GM18858 (cell line): ENCODE measurements around the gene ACVR1.
"Not testable (repeated sequence)": the region's sequence is repeated elsewhere in the genome, so short reads cannot be mapped to it uniquely, and the experiment has no call there.

Source experiments
- ATAC-seq: cut with Tn5 transposase; IDR thresholded peaks from one replicate; pipeline ENCODE4 v1.9.1; 2021; ENCODE audit not compliant: unreplicated experiment

Gene ACVR1

GRCh38 chr2:157830696-157831570 lies 45.2 kb downstream of the ACVR1 start:
- no peak for ATAC-seq

DNA sequence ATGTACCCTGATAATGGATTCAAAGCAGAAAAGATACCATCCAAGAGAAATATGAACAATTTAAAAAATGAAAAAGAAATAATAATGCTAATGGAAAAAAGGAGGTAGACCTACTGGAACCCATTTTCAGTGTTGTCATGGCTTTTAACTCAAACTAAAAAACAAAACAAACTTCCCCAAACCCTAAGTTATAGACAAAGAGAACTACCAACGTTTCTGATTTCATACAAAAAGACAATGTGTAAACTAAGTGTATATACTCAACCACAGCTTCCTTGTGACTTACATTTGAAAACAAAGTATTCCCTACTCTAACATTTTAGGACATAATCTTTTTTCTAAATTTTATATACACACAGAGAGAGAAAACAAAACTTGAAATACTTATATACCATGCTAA lies 45.9 kb downstream of the ACVR1 start:
- no peak for ATAC-seq

DNA sequence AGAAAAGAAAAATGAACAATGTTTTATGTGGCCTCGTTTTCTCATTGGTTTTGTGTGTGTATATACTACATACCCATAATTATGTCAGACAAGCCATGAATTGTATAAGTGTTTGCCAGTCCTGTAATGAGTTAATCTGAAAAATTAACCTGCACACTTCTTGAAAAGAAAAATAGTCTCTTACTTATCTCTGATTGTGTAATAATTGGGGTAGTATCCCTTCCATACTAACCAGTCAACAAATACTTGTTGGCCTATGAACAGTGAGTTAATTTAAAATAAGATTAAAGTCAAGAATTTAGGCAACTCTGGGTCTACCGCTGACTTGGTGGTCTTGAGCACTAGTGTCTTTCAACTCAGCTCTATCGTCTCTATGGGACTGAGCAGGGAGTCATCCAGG lies 48.8 kb downstream of the ACVR1 start:
- no peak for ATAC-seq

DNA sequence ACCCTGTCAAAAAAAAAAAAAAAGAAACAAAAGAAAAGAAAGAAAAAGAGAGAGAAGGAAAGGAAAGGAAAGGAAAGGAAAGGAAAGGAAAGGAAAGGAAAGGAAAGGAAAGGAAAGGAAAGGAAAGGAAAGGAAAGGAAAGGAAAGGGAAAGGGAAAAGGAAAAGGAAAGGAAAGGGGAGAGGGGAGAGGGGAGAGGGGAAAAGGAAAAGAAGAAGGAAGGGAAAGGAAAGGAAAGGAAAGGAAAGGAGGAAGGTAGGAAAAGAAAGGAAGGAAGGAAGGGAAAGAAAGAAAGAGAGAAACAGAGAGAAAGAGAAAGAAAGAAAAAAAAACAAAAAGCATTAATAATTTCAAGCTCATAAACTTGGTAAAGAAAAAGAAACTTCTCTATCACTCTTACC lies 49.5 kb downstream of the ACVR1 start:
- not testable (repeated sequence) for ATAC-seq

GRCh38 chr2:157825885-157826284 lies 50.2 kb downstream of the ACVR1 start:
- ATAC-seq = no peak

GRCh38 chr2:157822993-157823392 lies 53.1 kb downstream of the ACVR1 start:
- ATAC-seq = no peak

DNA sequence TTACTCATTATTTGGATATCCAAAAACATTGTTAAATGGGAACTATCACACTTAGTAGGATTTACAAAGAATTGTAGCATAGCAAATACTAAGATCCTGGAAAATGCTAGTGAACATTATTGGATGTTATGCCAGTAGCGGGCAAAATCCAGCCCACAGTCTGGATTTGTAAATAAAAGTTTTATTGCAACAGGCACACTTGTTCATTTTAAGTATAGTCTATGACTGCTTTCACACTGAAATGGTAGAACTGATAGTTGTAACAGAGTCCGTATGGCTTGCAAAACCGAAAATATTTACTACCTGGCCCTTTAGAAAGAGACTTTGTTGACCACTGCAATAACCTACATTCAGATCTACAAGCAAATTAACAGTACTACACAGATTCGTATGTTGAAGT lies 53.6 kb downstream of the ACVR1 start:
- no peak for ATAC-seq

DNA sequence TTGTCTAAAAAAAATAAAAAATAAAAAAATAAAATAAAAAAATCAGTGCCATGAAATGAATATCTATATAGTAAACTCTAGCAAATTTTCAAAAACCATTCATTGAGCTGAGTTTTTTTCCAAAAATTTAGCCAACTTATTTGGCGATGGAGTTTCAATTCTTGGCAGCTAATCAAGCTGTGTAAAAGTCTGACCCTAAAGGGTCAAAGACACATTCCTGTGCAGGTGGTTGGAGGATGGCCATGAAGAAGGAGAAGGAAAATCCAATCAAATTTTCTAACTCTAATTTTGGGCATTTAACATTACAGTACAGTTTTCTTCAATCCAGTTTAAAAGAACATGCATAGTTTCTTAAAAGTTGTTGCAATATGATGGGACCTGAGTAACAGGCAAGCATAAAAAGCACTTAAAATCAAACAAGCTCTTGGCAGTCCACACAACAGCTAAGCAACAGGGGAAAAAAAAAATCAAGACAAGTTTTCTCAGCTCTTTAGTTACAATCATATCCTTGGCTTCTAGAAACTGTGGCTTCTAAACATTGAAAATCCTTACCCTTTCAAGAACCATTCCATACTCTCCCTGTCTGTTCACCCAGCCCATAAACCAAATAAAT lies 54.5 kb downstream of the ACVR1 start:
- no peak for ATAC-seq

DNA sequence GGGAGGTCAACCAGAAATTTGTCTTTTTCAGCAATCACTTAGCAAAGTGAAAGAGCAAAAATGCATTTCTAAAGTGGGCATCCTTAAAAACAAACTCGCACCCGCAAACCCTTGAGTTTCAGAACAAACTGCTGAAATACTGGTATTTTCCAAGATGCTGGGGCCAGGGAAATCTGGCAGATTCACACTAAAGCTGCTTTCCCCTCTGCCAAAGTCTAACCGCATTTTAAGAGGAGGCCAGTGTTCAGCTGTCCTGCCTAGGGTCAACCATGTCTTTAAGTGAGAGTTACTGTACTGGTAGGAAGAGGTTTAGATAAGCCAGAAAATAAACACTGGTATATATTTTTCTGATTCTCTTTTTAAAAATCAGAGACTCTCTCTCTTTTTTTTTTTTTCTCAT lies 55.9 kb downstream of the ACVR1 start:
- ATAC-seq = no peak

DNA sequence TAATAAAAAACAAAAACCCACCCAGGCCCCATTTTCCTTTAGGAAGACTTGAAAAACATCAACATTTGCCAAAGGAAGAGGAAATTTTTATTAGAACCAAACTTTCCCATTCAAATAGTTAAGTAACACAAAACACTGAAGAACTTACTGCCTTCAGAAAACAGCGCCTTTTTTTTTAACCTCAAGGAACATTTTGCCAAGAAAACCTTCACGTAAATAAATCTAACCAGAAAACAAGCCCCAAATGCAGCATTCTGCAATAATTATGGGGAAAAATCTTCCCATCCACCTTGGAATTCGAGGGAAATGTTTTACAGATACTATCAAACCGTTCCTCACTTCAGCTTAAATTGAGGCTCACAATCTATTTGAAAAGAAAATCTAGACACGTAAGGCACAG lies 56.4 kb downstream of the ACVR1 start:
- ATAC-seq = no peak

DNA sequence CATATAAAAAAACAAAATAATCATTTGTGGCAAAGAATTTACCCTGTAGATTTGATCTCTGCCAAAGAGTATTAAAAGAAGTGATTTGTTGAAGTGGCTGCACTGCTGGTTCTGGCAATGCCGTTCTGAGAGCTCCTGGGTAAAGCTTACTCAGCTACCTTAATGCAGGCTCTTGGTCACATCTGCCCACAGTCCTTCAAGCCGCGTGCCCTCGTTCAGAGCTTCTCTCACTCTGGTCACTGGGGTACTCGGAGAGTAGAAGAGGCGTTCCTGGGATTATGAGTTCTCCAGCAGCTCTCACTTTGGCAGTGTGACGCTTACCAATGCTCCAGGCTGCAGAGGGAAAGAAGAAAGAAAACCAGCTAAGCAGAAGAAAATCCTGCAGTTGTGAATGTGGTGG lies 57.9 kb downstream of the ACVR1 start:
- ATAC-seq = no peak

DNA sequence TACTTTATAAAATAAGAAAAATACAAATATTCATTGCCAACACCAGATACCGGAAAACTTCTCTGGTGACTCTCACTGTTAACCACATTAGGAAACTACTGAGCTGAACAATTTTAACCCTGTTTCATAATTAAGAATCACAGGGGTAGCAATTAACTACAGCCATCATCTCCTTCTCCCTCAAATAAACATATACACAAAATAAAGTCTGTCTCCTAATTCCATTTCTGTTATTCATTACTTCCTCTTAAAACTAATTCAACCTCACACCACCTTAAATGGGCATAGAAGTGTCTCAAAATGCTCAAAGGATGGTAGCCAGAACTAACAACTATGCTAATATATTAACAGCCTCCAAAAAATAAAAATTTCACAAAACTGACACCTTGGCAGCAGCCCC lies 60.7 kb downstream of the ACVR1 start:
- ATAC-seq = no peak

- ATAC-seq = no peak
Measured at GRCh38 chr2:157813467-157813866, 62.7 kb downstream of the ACVR1 start.

DNA sequence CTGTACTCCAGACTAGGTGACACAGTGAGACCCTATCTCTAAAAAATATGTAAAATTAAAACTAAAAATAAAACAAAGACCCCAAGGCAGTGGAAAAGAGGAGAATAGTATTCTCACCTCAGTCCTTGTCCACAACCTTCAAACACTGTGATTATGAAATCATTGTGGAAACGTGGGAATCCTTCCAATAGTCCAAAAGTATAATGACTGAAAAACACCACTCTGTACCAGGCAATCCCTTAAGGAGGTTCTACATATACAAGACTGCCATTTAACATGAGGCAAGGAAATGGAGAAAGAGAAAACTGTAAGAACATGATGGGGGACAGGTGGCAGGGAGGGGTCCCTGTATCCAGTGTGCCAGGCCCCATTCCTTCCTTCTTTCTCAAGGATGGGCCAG lies 66.1 kb downstream of the ACVR1 start:
- no peak for ATAC-seq

- no peak for ATAC-seq
Measured at GRCh38 chr2:157809212-157809611, 66.9 kb downstream of the ACVR1 start.

GRCh38 chr2:157808421-157808820 lies 67.7 kb downstream of the ACVR1 start:
- ATAC-seq = no peak

DNA sequence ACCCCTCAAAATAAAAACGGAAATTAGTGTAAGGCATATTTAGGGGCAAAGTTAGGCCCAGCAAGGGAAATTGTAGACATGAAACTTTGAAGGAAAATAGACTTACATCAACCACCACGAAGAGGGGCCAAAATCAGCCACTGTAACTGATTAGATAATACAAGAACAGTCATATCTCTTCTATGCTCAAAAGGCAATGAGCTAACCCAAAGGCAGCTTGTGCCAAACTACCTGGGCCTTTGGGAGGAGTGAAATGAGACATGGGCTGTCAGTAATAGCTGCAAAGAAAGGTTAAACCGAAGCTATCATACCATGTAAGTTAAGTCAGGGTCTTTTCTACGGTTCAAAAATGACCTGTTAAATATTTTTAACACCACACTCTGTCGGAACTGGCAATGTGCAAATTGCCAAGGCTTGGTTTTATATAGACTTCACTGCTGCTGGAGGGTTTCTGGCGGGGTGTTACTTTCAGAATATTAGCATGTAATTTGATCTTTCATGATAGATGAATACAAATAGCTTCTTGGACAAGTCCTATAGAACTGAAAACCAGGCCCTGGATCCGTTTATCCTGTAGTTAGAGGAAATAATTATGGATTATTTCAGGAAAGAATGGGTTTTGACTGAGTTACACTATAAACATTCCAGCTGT lies 69.6 kb downstream of the ACVR1 start:
- ATAC-seq = no peak

- no peak for ATAC-seq
Measured at GRCh38 chr2:157805519-157805918, 70.6 kb downstream of the ACVR1 start.

DNA sequence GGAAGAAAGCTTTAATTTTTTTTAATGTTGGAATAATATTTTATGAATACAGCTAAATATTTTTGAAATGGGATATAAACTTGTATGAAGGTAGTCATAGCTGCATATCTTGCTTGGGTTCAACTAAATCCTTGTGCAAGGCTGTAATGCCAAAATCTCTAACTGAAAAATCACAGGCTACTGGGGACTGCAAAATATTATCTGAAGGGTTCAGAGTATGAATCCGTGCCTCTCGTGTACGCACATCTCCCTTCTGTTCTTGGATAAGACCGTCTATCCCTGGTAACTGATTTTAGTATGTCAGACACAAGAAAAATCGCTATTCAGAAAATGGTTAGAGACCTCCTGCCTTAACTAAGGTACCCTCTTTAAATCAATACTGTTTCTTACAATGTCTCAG lies 71.8 kb downstream of the ACVR1 start:
- no peak for ATAC-seq

DNA sequence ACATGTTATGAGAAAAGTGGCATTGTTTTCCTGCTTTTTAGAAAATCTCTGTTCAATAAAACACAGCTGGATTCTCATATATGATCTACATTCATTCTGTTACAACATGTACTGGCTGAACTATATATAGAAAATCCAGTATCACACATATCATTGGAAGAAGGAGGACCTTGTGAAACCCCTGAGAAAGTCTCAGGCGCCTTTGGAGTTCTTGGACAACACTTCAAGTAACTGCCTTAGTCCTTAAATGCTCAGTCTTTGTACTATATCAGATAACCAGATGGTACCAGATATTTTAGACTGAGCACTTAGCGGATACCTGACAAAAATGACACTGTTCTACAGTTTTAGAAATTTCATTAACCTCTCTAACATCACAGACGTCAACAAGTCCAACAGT lies 72.2 kb downstream of the ACVR1 start:
- no peak for ATAC-seq

DNA sequence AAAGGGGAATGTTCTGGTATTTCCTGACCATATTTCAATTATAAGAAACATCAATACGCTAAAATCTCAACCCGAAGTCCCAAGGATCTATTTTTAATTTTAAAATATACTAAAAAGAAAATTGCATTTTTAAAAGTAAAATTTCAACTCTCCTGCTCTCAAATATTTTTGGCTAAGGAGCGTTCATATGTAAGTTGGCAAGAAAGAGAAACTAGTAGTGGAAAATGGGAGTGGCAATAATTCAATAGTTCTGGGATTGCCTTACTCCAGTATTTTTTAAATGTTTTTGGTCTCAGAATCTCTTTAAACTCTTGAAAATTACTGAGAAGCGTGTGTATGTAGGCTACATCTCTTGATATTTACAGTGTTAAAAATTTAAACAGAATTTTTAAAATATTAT lies 72.7 kb downstream of the ACVR1 start:
- no peak for ATAC-seq

DNA sequence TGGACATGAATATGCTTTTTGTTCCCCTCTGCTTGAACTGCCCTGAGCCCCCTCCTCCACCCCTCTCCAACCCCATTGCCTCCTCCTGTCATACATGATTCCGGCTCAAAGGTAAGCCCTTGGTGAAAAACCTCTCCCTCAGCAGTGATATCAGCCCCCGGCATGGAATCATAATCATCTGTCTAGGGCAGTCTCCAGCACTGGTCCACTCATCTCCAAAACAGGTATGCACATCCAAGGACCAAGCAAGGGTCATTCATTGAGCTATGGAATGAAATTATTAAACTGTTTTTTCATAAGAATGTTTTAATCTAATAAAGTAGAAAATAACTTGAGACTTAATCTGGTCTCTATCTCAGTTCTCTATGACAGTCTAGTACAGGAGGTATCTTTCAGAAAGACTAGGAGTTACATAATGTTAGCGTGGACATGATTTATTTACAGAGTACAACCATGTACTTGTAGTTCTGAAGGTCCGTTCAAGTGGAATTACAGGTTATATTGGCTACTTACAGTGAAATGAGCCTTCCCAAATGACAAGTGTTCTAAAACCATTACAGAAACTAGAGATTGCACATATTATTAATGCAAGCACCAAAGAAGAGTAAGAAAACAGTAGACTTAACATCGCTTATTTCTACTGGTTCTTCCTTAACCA lies 75.2 kb downstream of the ACVR1 start:
- no peak for ATAC-seq
